Activated CD4-positive, alpha-beta T cell treated with anti-CD3 and anti-CD28 coated beads for 36 hours (primary cell): ENCODE measurements around the gene NCAM2. TPM values are rescaled to one million over a fixed set of nuclear protein-coding genes. Genes with fewer than 3 reads are reported as not detected.

ENCODE experiments used
- ATAC-seq: fragments of 200-7000 bp; cut with Tn5 transposase; one replicate; pipeline ENCODE4 v1.10.0; 2021; ENCODE audit warnings: mild to moderate bottlenecking, moderate library complexity
- CTCF ChIA-PET: fragments of 350-600 bp; sonication (Branson Sonifier 250); formaldehyde crosslinking; loops from one replicate; lab custom pipeline; 2021; ENCODE audit warnings: antibody characterized with exemption; lab: Charles Lee
- POLR2A ChIA-PET: fragments of 350-600 bp; sonication (Branson Sonifier 250); formaldehyde crosslinking; loops from one replicate; lab custom pipeline; 2021; ENCODE audit warnings: antibody characterized with exemption, inconsistent platforms; lab: Charles Lee
- DNase-seq: peaks from one replicate; pipeline ENCODE4 v3.0.0-alpha.2; 2020
- H3K27ac Mint-ChIP-seq: one replicate; pipeline ENCODE4 v1.8.0; 2021; ENCODE audit warnings: mixed read lengths
- H3K27me3 Mint-ChIP-seq: one replicate; pipeline ENCODE4 v1.8.0; 2021; ENCODE audit warnings: mixed read lengths
- H3K36me3 Mint-ChIP-seq: one replicate; pipeline ENCODE4 v1.8.0; 2021; ENCODE audit warnings: low read depth, mixed read lengths
- H3K4me1 Mint-ChIP-seq: one replicate; pipeline ENCODE4 v1.8.0; 2021; ENCODE audit warnings: mixed read lengths
- H3K4me3 Mint-ChIP-seq: one replicate; pipeline ENCODE4 v1.8.0; 2021; ENCODE audit warnings: mild to moderate bottlenecking, moderate library complexity, mixed read lengths
- H3K9me3 Mint-ChIP-seq: one replicate; pipeline ENCODE4 v1.8.0; 2021; ENCODE audit warnings: low read depth, mixed read lengths
- intact Hi-C, 2 experiments: fragments of 100-400 bp; cut with DNase I in 1 of 2; cut with micrococcal nuclease in 1 of 2; formaldehyde crosslinking; loops; one replicate each; pipeline versions ENCODE4 v1.14.2 to v1.15.1; 2022 to 2024; cut with DNase I, micrococcal nuclease
- total RNA-seq, 2 experiments: library from RNA; stranded (reverse); gene quantifications; one replicate each; pipeline ENCODE4 v1.2.3, GENCODE V29; 2021

NCAM2 gene
- total RNA-seq, 2 experiments from 2014 or later, result not detected

DNA sequence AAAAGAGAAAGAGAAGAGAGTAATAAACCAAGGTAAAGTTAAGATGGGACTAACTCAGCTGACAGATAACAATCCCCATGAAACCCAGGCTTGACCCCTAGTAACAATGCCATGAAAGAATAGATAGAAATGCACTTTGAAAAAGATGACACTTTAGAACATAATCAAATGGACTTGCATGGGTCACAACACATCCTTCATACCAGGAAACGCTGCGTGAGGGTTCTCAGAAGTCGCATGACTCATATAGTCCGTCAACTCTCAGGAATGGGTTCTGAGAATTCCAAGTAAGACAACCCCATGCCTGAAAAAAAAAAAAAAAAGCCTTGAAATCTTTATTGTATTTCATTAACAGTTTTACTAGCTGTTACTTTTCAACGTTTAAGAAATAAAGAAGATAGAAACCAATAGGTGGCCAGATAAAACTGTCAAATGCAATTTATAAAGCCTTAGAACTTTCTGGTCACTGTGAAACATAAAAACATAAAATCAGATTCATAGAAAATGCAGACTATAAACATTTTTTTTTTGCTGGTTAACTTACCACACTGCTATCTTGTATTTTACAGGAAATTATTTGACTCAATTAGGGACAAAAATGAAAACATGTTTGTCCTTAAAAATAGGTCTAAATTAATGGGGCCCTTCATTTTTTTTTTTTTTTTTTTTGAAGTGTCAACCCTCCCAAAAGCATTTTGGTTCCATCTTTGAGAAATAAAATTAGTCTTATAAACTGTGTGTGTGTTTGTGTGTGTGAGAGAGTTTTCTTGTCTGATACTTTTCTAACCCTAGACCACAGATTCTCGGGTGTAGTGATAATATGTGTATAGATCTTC is 202.1 kb downstream of the NCAM2 start:
- H3K9me3 Mint-ChIP-seq, result no peaks in the 10 kb centered on the region
- H3K27ac Mint-ChIP-seq, result no peak overlapping the region
- POLR2A ChIA-PET, result no interaction called here
- ATAC-seq (no peak), DNase-seq (peak; percentile 31)
- peaks cover 3% of the 10 kb centered on the region for H3K4me1 Mint-ChIP-seq
- CTCF ChIA-PET, result interaction anchor here (0.7 kb wide), 1 partner anchor 1948 kb away, joined by 4 read pairs; no protein-coding TSS in a partner anchor
- H3K36me3 Mint-ChIP-seq, result no peaks in the 10 kb centered on the region
- H3K27me3 Mint-ChIP-seq, result no peaks in the 10 kb centered on the region
- intact Hi-C loops, result no loop called here
- no peak overlapping the region for H3K4me3 Mint-ChIP-seq

DNA sequence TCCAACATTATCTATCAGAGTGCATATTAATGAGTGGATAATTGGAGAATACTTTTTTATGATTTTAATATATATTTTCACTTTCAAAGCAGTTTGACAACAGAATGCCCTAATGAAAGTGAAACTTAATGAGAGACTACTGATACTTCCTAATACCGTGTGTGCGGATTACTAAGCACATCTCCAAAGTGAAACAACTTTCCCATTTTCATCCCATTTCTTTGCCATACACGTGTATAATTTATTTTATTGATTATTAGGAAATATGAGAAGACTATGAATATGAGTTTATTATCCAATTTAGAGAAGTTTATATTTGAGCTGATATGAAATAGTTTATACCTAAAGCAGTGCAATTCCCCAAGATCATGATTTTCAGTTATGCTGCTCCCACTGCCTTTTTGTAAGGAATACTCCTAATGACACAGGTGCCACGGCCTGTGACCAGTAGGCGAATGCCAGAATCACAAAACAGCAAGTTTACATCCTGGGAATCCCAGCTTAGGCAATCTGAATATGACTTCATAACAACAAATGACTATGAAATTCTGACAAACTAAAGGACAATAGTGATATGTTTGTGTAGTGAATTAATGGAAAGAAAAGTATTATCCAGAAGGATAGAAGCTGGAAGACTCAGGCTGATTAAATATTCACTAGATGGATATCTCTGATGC is 202.9 kb downstream of the NCAM2 start:
- peaks cover 3% of the 10 kb centered on the region for H3K4me1 Mint-ChIP-seq
- ATAC-seq (no peak), DNase-seq (no peak)
- no peak overlapping the region for H3K27ac Mint-ChIP-seq
- ChIA-PET CTCF (interaction anchor here (0.7 kb wide), 1 partner anchor 1947 kb away, joined by 4 read pairs; no protein-coding TSS in a partner anchor), POLR2A (no interaction called here)
- no peaks in the 10 kb centered on the region for H3K36me3 Mint-ChIP-seq
- H3K27me3 Mint-ChIP-seq, result no peaks in the 10 kb centered on the region
- no peak overlapping the region for H3K4me3 Mint-ChIP-seq
- no peaks in the 10 kb centered on the region for H3K9me3 Mint-ChIP-seq
- intact Hi-C loops, result no loop called here

DNA sequence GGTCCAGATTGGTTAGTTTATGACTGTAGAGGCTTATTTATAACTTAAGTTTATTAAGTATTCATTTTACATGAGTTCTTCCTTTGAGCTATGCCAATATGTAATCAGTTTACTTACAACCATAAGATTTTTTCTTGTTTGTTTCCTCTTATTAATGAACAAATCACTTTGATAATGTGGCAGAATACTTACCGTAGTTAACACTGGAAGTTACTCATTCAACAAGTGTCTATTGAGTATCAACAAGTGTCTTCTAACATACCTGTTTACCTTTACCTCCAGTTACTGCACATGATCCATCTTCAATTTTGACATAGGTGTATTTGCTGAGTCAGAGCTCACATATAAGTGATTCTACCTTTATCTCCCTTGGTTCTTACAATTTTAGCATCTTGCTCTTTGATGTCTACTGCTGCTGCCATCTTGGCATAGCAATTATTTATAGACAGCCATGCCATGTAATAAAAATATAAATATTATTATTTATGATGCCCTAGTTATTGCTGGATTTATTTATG is 205.7 kb downstream of the NCAM2 start:
- ChIA-PET CTCF (no interaction called here), POLR2A (no interaction called here)
- peaks cover 3% of the 10 kb centered on the region for H3K4me1 Mint-ChIP-seq
- intact Hi-C loops, result no loop called here
- H3K9me3 Mint-ChIP-seq, result no peaks in the 10 kb centered on the region
- H3K4me3 Mint-ChIP-seq, result no peak overlapping the region
- no peak overlapping the region for H3K27ac Mint-ChIP-seq
- H3K27me3 Mint-ChIP-seq, result no peaks in the 10 kb centered on the region
- no peaks in the 10 kb centered on the region for H3K36me3 Mint-ChIP-seq
- no peak for ATAC-seq
- no peak for DNase-seq

DNA sequence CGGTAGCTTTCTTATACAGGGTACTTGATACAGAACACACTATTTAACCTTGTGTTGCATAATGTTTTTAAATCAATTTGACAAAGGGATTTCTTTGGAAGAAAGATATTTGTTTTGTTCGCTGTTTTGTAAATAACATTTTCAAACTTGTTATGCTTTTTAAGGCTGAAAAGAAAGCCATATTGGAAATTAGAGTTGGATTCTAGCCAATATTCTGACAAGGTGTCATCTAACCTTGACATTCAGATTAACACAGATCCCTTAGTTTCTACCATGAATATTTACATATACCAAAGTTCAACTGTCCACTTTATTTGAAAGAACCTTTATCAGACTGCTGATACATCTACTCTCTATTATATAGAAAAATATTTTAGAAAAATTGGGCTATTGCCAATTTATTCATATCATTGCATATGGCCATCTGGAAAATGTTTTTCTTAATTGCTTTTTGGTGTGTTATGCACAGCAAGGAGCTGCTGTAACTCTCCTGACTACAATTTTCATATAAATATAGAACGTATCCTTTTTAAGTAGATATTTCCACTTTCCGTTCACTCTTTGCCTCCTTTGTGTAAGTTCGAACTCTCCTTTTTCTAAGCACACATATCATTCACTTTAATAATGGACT is 206.3 kb downstream of the NCAM2 start:
- Mint-ChIP-seq H3K36me3 (no peaks in the 10 kb centered on the region), H3K4me1 (peaks cover 3% of the 10 kb centered on the region), H3K4me3 (no peak overlapping the region), H3K27me3 (no peaks in the 10 kb centered on the region), H3K9me3 (no peaks in the 10 kb centered on the region), H3K27ac (no peak overlapping the region)
- DNase-seq, result no peak
- intact Hi-C loops, result no loop called here
- CTCF ChIA-PET, result interaction anchor here (0.6 kb wide), 1 partner anchor 44 kb away, joined by 3 read pairs; no protein-coding TSS in a partner anchor
- no peak for ATAC-seq
- POLR2A ChIA-PET, result no interaction called here

DNA sequence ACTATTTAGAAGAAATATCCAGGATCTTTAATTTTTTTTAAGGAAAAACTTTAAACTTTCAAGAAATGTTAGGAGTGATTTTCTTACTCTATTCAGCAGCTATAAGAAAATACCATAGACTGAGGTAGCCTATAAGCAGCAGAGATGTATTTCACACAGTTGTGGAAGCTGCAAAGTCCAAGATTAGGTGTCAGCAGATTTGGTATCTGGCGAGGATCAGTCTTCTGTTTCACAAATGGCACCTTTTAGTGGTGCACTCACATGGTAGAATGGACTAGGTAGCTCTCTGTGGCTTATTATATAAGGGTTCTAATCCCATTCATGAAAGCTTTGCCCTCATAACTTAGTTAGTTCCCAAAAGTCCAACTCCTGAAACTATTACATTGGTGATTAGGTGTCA is 207.4 kb downstream of the NCAM2 start:
- no peaks in the 10 kb centered on the region for H3K27me3 Mint-ChIP-seq
- H3K4me3 Mint-ChIP-seq, result no peak overlapping the region
- DNase-seq, result no peak
- H3K9me3 Mint-ChIP-seq, result no peaks in the 10 kb centered on the region
- H3K4me1 Mint-ChIP-seq, result no peaks in the 10 kb centered on the region
- intact Hi-C loops, result no loop called here
- no peak overlapping the region for H3K27ac Mint-ChIP-seq
- POLR2A ChIA-PET, result no interaction called here
- no peaks in the 10 kb centered on the region for H3K36me3 Mint-ChIP-seq
- CTCF ChIA-PET, result no interaction called here
- no peak for ATAC-seq

DNA sequence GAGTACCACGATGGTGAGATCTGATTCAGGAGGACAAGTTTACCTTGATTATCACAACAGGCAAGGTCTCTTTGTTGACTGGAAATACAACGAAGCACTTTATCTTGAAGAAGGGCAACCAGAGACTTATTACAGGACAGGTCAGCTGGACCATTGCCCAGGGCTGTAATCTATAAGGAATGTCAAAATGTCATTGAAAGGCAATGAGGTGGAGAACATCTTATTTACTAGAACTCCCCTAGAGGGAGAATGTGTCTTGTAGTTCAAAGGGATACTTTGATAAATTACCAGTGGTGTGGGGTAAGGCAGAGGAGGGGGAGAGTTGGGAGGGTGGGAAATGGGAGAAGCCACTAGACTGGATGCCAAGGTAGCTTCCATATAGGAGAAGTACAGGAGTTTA is 212.3 kb downstream of the NCAM2 start:
- no peaks in the 10 kb centered on the region for H3K27me3 Mint-ChIP-seq
- no peak overlapping the region for H3K4me3 Mint-ChIP-seq
- DNase-seq, result no peak
- no peaks in the 10 kb centered on the region for H3K4me1 Mint-ChIP-seq
- no peaks in the 10 kb centered on the region for H3K36me3 Mint-ChIP-seq
- no peak overlapping the region for H3K27ac Mint-ChIP-seq
- no peaks in the 10 kb centered on the region for H3K9me3 Mint-ChIP-seq
- intact Hi-C loops, result no loop called here
- ChIA-PET POLR2A (no interaction called here), CTCF (no interaction called here)
- no peak for ATAC-seq

- no peak overlapping the region for H3K27ac Mint-ChIP-seq
- H3K36me3 Mint-ChIP-seq, result no peaks in the 10 kb centered on the region
- H3K9me3 Mint-ChIP-seq, result no peaks in the 10 kb centered on the region
- H3K4me3 Mint-ChIP-seq, result no peak overlapping the region
- ChIA-PET POLR2A (no interaction called here), CTCF (no interaction called here)
- no peaks in the 10 kb centered on the region for H3K4me1 Mint-ChIP-seq
- no peaks in the 10 kb centered on the region for H3K27me3 Mint-ChIP-seq
- DNase-seq, result no peak
- ATAC-seq, result no peak
- intact Hi-C loops, result no loop called here
Observed at GRCh38 chr21:21213297-21213696, 215.1 kb downstream of the NCAM2 start.

DNA sequence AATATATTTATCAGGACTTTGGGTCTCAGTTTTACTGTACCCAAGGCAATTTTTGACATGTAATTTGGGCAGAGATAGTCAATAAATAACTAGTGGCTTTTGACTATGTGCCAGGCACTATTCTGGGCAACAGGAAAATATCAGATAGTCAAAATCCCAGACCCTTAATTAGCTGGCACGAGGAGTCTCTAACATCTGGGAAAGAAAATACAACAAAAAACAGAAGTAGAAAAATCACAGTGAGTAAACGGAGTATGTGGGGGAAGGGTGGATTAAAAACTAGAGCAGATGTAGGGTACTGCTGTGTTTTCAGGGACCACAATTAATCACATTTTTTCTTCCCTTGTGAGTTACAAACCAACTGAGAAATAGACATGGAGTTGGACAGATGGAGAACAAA is 217.8 kb downstream of the NCAM2 start:
- H3K4me1 Mint-ChIP-seq, result no peaks in the 10 kb centered on the region
- no peaks in the 10 kb centered on the region for H3K27me3 Mint-ChIP-seq
- H3K27ac Mint-ChIP-seq, result no peak overlapping the region
- ATAC-seq (no peak), DNase-seq (no peak)
- intact Hi-C loops, result no loop called here
- H3K36me3 Mint-ChIP-seq, result no peaks in the 10 kb centered on the region
- H3K9me3 Mint-ChIP-seq, result no peaks in the 10 kb centered on the region
- CTCF ChIA-PET, result interaction anchor here (0.6 kb wide), 1 partner anchor 16 kb away, joined by 3 read pairs; no protein-coding TSS in a partner anchor
- POLR2A ChIA-PET, result interaction anchor here (0.6 kb wide), 1 partner anchor 1491 kb away, joined by 3 read pairs; no protein-coding TSS in a partner anchor
- H3K4me3 Mint-ChIP-seq, result no peak overlapping the region

DNA sequence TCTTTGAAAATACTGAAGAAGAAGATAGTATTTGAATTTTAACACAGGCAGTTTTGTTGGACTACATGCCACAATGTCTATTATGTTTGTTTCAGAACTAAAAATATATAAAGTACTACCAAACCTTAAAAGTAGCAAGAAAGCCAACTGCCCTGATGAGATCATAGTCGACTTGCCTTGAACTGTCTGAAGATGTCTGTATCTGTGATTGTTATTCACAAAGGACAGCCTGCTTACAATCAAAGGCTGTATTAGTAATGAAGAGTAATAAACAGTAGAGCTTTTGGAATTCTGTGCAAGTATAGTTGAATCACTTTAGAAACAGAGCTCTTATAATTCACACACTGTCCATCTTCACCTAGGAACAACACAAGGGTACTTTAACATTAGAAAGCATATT is 228.3 kb downstream of the NCAM2 start:
- H3K27ac Mint-ChIP-seq, result no peak overlapping the region
- no peaks in the 10 kb centered on the region for H3K36me3 Mint-ChIP-seq
- DNase-seq (no peak), ATAC-seq (no peak)
- intact Hi-C loops, result no loop called here
- no peaks in the 10 kb centered on the region for H3K27me3 Mint-ChIP-seq
- H3K4me3 Mint-ChIP-seq, result no peak overlapping the region
- H3K9me3 Mint-ChIP-seq, result no peaks in the 10 kb centered on the region
- ChIA-PET CTCF (no interaction called here), POLR2A (no interaction called here)
- no peaks in the 10 kb centered on the region for H3K4me1 Mint-ChIP-seq

DNA sequence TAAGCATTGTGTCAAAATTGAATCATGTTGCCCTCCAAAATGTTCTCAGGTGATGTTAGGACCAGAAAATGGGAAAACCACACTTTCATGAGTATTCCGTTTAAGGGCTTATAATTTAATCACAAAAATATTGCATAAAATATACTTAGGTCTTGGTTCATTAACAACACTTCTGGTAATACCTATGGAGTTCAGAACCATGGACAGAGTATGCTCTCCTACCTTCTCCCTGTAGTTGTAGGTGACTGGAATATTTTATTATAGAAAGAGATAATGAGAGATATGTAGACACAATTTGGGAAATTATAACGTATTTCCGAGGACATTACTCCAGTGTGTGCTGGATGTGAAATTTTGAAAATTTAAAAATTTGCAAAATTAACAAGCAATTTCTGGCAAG is 232.5 kb downstream of the NCAM2 start:
- H3K27ac Mint-ChIP-seq, result no peak overlapping the region
- H3K4me1 Mint-ChIP-seq, result no peaks in the 10 kb centered on the region
- H3K4me3 Mint-ChIP-seq, result no peak overlapping the region
- POLR2A ChIA-PET, result no interaction called here
- H3K9me3 Mint-ChIP-seq, result no peaks in the 10 kb centered on the region
- H3K27me3 Mint-ChIP-seq, result no peaks in the 10 kb centered on the region
- H3K36me3 Mint-ChIP-seq, result no peaks in the 10 kb centered on the region
- no peak for DNase-seq
- intact Hi-C loops, result no loop called here
- ATAC-seq, result no peak
- CTCF ChIA-PET, result no interaction called here

DNA sequence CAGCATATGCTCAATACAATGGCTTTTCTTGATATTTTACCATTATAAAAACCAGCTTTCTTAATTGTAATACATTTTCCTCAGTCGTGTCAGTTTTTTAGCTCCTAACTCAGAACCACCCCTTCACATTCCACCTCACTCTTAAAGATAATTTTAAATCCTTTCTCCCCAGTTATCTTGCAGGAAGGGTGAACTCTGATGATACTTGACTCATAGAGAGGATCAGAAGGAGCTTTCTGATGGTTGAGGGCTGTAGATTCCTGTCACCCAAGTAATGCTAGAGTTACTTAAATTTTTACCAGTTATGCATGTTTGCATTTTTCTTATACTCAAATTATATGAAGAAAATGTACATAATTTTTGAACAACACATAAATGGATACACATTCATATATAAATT is 233.7 kb downstream of the NCAM2 start:
- POLR2A ChIA-PET, result no interaction called here
- Mint-ChIP-seq H3K4me3 (no peak overlapping the region), H3K27ac (no peak overlapping the region), H3K36me3 (no peaks in the 10 kb centered on the region), H3K4me1 (no peaks in the 10 kb centered on the region), H3K9me3 (no peaks in the 10 kb centered on the region), H3K27me3 (no peaks in the 10 kb centered on the region)
- intact Hi-C loops, result no loop called here
- ATAC-seq (no peak), DNase-seq (no peak)
- CTCF ChIA-PET, result interaction anchor here (0.7 kb wide), 1 partner anchor 16 kb away, joined by 3 read pairs; no protein-coding TSS in a partner anchor
